TTC549 (cell line): Measurements from ENCODE around the gene TTLL12.

Experiments used
- FAIRE-seq: peaks from 2 replicates; lab custom pipeline; 2012; peaks lifted over from hg19 to GRCh38; lab: Jason Lieb, UNC

TTLL12 gene

DNA sequence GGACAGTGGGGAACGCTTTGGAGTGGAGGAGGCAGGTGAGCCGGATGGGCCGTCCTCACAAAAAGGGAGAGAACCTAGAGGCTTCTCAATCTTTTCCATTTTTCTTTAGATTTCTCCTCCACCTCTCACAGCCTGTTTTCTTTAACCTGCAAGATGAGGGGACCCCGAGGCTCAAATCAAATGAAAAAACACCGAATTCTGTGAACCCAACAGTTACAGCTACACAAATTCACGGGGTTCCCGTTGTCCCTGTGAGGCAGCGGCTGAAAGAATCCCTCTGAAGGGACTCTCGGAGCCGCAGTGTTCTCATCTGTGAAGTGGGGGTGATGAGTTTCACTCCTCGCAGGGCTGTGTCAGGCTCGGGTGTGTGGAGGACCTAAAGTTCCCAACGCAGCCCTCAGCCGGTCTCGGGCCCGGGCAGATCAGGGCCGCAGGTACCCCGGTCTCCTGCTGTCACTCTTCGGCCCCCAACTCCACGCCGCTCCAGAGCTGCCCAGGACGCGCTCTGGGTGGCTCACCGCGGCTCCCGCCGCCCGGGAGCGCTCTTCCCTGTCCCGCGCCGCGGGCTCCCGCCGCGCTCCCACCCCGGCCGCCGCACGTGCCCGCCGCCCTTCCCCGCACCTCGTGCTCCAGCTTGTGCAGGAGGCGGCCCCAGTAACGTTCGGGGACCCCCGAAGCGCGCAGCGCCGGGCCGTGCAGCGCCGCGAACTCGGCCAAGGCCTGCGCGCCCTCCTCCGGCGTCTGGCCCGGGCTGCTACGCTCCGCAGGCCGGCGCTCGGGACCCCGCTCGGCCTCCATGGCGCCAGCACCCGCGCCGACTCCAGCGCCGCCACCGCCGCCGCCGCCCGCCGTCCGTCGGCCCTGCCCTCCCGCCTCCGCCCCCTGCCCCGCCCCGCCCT, at the start of gene TTLL12:
Gene TTLL12 (minus strand): TSS at position 863 of the 899 bp plus-strand sequence. CDS start 65 bp downstream, at position 798.
- no peak for FAIRE-seq

- no peak for FAIRE-seq
These were observed 48.8 kb upstream of the TTLL12 start for GRCh38 chr22:43235445-43236409.

DNA sequence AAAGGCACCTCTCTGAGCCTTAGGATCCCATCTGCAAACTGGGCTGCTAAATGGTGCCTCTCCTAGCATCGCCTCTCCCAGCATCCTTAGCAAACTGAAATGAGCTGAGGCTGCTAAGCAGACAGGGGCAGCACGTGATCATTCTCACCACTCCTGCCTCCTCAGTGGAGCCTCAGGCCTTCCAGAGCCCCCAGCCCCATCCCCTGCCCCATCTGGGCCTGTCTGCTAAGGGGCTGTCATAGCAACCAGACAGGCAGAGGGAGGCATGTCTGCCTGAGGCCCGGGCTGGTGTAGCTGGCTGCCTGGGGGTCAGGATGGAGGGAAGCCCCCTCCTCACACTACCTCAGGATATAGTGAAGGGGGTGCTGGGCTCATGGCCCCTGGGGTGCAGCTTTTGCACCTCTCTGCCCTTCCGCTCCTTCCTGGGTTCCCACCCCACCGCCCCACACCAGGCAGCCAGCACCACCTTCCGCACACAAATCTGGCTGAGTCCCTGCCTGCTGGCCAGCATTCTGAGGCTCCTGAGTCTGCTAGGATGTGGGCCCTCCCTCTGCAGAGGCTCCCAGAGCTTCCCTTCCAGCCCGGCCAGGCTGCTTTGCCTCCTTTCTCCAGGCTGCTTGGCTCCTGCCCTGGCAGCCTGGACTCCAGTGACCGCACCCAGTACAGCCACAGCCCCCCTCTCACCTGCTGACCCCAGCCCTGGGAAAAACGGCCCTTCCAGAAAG, 47.5 kb upstream of the TTLL12 start:
- FAIRE-seq = no peak

- FAIRE-seq = no peak
These were observed 46.6 kb upstream of the TTLL12 start for GRCh38 chr22:43233529-43233928.

GRCh38 chr22:43232445-43232844, 45.5 kb upstream of the TTLL12 start:
- no peak for FAIRE-seq

- no peak for FAIRE-seq
These were observed 44.7 kb upstream of the TTLL12 start for GRCh38 chr22:43231724-43232034.

DNA sequence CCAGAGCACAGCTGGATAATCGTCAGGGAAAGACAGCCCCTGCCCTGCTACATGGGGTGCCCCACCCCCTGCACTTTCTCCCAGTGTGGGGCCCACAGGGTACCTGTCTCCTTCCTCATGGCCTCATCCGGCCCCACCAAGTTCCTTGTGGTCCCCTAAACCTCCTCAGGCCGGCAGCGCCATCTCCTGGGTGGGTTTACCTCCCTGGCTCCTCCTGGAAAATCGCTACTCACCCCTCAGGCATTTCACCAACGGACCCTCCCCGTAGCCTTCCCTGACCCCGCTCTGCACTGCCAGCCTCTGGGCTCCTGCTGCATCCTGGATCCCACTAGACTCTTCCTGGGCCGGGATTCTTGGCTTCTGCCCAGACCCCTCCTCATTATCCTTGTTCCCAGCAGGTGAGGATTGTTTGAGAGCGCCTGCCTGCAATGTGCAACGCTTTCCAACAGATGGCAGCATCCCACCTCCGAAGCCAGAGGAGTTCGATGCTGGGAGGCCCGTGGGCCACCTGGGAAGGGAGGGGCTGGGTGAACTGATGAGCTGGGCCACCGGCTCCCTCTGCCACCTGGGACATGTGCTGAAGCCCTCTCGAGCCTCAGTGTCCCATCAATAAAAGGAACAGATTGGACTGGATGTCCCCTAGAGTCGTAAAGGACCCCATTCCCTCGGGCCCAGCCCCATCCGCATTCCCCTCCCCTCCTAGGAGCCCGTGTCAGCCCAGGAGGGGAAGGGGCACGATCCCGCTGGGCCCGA, 44.2 kb upstream of the TTLL12 start:
- no peak for FAIRE-seq

DNA sequence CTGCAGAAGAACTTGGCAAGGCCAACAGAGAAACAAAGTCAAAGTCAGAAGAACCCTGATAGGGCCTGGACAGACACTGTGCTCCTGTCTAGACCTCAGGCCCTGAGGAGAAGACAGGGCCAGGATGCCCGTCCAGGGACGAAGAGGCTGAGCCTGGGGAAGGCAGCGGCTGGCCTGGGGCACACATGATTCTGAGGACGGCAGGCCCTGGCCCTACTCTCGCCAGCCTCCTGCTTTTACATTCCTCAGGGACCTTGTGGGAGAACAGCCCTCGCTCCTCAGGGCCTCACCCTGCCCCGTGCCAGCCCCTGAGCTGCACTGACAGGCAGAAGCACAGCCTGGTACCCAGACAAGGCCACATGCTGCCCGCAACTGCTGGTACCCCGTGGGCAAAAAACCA, 43.6 kb upstream of the TTLL12 start:
- FAIRE-seq = no peak

DNA sequence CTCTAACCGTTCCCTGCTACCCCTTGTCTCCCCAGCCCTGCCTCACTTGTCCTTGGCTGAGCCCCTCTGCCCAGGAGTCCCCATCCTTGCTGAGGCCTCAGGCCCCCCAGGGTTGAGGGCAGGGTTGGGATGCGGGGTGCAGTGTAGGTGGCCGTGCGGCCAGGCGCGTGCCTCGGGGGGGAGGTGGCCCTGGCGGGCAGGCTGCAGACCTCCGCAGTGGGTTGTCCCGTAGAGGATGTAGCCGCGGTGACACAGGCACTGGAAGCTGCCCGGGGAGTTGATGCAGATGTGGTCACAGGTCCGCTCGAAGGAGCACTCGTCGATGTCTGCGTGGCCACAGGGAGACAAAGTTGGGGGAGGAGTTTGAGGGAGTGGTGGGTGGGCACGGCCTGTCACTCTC, 41.9 kb upstream of the TTLL12 start:
- no peak for FAIRE-seq

- no peak for FAIRE-seq
These were observed 41.4 kb upstream of the TTLL12 start for GRCh38 chr22:43228330-43228729.

- FAIRE-seq = no peak
These were observed 40.3 kb upstream of the TTLL12 start for GRCh38 chr22:43227239-43227630.

DNA sequence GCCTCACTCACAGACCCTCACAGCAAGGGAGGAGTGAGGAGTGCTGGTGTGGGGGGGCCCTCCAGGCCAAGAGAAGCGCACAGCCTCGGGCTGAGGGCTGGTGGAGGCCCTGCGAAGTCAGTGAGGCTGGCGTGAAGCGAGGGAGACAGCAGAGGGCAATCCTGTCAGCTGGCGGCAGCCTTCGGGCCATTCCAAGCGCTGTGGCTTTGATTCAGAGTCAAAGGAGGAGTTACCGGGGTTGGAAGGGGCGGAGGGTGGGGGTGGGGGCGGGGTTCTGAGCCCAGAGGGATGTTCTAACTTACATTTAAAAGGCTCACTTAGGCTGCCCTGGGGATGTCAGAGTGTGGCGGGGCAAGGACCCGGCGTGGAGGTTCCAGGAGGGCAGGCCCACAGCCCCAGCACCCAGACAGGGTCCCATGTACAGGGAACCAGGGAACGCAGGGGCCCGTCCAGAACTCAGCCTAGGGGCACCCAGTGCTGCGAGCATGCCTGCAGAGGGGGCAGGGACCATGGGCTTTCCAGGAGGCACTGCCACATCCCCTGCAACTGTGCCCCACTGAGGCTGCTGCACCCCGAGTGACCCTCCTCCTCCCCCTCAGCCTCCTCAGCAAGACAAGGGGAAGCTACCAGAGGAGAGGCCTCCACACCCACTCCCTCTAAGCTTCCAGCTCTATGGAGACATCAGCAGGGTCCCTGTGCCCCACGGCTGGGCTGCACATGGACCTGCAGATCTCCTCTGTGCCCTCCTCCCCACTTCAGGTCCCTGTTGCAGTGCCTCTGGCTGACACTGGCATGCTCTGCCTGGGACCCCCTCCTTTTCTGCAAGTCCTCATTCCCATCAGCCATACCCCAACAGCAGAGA, 39.7 kb upstream of the TTLL12 start:
- no peak for FAIRE-seq

- FAIRE-seq = no peak
These were observed 38.7 kb upstream of the TTLL12 start for GRCh38 chr22:43225609-43226008.

- FAIRE-seq = no peak
These were observed 36.1 kb upstream of the TTLL12 start for GRCh38 chr22:43222987-43223386.

GRCh38 chr22:43222262-43222661, 35.3 kb upstream of the TTLL12 start:
- FAIRE-seq = no peak

DNA sequence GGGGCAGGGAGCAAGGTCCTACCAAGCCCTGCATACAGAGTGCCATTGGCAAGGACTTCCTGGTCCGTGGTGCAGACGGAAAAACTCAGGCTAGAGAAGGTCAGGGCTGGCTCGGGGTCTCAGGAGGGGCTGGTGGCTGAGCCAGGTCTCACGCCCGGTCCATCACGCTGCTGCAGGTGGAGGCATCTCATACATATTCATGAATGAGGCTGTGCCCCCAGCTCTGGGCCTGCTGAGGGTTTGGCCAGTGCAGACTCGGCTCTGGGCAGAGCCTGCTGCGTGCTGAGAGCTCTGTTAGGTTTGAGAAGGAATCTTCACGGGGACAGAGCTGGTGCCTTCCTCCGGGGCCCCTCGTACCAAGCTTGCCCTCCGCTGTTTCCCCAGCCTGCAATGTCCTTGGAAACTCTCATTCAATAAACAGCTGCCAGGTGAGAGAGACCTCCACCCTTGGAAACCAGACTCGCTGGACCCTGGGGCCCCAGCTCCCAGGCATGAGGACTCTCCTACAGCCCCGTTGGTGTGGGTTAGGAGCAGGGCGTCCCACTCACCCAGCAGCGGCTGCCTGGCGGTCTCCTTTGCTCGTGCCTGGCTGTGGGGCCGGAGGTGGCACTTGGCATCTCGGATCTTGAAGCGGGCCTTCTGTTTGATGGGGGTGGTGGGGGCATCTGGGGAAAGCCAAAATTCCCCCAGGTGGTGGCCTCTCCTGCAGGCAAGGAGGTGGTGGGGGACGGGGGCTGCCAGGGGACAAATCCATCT, 33.9 kb upstream of the TTLL12 start:
- no peak for FAIRE-seq

GRCh38 chr22:43218786-43219185, 31.9 kb upstream of the TTLL12 start:
- FAIRE-seq = no peak

DNA sequence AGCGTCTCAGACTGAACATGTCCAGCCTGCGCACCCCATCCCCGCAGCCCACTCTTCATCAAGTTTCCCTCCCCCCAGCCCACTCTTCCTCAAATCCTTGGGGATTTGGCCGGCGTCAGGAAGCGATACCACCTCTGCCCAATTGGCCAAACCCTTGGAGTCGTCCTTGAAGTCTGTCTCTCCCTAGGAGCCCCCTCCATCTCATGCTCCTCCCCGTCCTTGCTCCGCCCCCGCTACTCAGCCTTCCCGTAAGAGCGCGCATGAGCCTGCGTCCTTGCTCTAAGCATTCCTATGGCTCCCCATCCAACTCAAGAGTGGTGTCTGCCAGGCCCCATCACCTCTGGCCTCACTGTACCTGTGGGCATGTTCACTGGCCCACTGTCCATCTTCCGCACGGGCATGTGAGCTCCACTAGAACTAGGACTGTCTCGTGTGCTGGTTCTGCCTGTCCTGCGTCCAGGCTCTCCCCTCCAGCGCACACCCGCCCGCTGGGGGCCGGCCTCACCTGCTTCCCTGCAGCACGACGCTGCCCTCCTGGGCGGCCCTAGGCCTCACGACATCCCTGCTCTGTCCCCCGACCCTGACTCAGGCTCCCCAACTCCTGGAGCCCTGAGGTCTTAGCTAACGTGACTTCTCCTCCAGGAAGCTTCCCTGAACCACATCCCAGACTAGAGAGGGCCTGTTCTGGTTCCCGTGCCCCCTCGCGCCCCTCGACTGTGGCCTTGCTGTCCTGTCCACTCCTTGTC, 30.5 kb upstream of the TTLL12 start:
- no peak for FAIRE-seq

GRCh38 chr22:43216738-43217137, 29.8 kb upstream of the TTLL12 start:
- no peak for FAIRE-seq
